WTC11 (cell line): ENCODE results near the gene TMEM151B. TPM values are rescaled to one million over a fixed set of nuclear protein-coding genes. Genes with fewer than 3 reads are reported as not detected.

Experiments used
- ATAC-seq: fragments of 200-7000 bp; cut with Tn5 transposase; 2 replicates; pipeline ENCODE4 v1.10.0; 2021; ENCODE audit warnings: mild to moderate bottlenecking, moderate library complexity
- CTCF ChIA-PET: fragments of 300-600 bp; sonication (Branson Sonifier 250); formaldehyde crosslinking; loops from one replicate; lab custom pipeline; 2021; ENCODE audit warnings: antibody characterized with exemption; lab: Charles Lee
- POLR2A ChIA-PET: fragments of 350-600 bp; sonication (Branson Sonifier 250); formaldehyde crosslinking; loops from one replicate; lab custom pipeline; 2021; ENCODE audit warnings: antibody characterized with exemption; lab: Charles Lee
- DNase-seq: peaks from one replicate; pipeline ENCODE4 v3.0.0; 2021; ENCODE audit warnings: low spot score
- H3K27ac Mint-ChIP-seq: 2 replicates; pipeline ENCODE4 v1.8.0; 2021; ENCODE audit warnings: mixed read lengths
- H3K27me3 Mint-ChIP-seq: 2 replicates; pipeline ENCODE4 v1.8.0; 2021; ENCODE audit warnings: low read depth, mild to moderate bottlenecking, moderate library complexity, mixed read lengths
- H3K36me3 Mint-ChIP-seq: 2 replicates; pipeline ENCODE4 v1.8.0; 2021; ENCODE audit warnings: mixed read lengths
- H3K4me1 Mint-ChIP-seq: 2 replicates; pipeline ENCODE4 v1.8.0; 2022; ENCODE audit warnings: mixed read lengths
- H3K4me3 Mint-ChIP-seq: 2 replicates; pipeline ENCODE4 v1.8.0; 2021; ENCODE audit warnings: mild to moderate bottlenecking, moderate library complexity, mixed read lengths
- H3K9me3 Mint-ChIP-seq: 2 replicates; pipeline ENCODE4 v1.8.0; 2021; ENCODE audit warnings: mixed read lengths
- ARID4B ChIP-seq: sonication (generic); formaldehyde crosslinking; IDR thresholded peaks from 2 replicates; pipeline ENCODE4 v1.8.0; 2023; ENCODE audit warnings: missing genetic modification reagents, mild to moderate bottlenecking, borderline replicate concordance
- EMX1 ChIP-seq: fragments of 250-450 bp; sonication (Bioruptor Pico); IDR thresholded peaks from 2 replicates; pipeline ENCODE4 v1.8.0; 2021; ENCODE audit warnings: mild to moderate bottlenecking
- ERG ChIP-seq: fragments of 250-450 bp; sonication (Bioruptor Pico); IDR thresholded peaks from 2 replicates; pipeline ENCODE4 v1.8.0; 2021; ENCODE audit warnings: mild to moderate bottlenecking
- ETV6 ChIP-seq: sonication (generic); formaldehyde crosslinking; IDR thresholded peaks from 2 replicates; pipeline ENCODE4 v1.8.1; 2022; ENCODE audit warnings: mild to moderate bottlenecking, missing genetic modification reagents
- GABPB1 ChIP-seq: sonication (generic); formaldehyde crosslinking; IDR thresholded peaks from 2 replicates; pipeline ENCODE4 v1.8.1; 2023; ENCODE audit warnings: mild to moderate bottlenecking, missing genetic modification reagents
- HMGA2 ChIP-seq: fragments of 250-450 bp; sonication (Bioruptor Pico); IDR thresholded peaks from 2 replicates; pipeline ENCODE4 v1.4.0; 2021; ENCODE audit warnings: mild to moderate bottlenecking, moderate library complexity
- HMGXB4 ChIP-seq: sonication (generic); formaldehyde crosslinking; IDR thresholded peaks from 2 replicates; pipeline ENCODE4 v1.8.1; 2023; ENCODE audit warnings: mild to moderate bottlenecking, moderate library complexity, missing genetic modification reagents
- IRF1 ChIP-seq: sonication (generic); formaldehyde crosslinking; IDR thresholded peaks from 2 replicates; pipeline ENCODE4 v1.8.0; 2023; ENCODE audit warnings: missing genetic modification reagents
- IRF2 ChIP-seq: sonication (generic); formaldehyde crosslinking; IDR thresholded peaks from 2 replicates; pipeline ENCODE4 v1.8.0; 2022; ENCODE audit warnings: low read depth, missing genetic modification reagents, borderline replicate concordance
- MYBL2 ChIP-seq: sonication (generic); formaldehyde crosslinking; IDR thresholded peaks from 2 replicates; pipeline ENCODE4 v1.8.1; 2023; ENCODE audit warnings: mild to moderate bottlenecking, moderate library complexity, missing genetic modification reagents
- USF2 ChIP-seq: sonication (generic); formaldehyde crosslinking; IDR thresholded peaks from 2 replicates; pipeline ENCODE4 v1.8.1; 2023; ENCODE audit warnings: mild to moderate bottlenecking, missing genetic modification reagents, moderate library complexity
- ZNF121 ChIP-seq: sonication (generic); formaldehyde crosslinking; IDR thresholded peaks from 2 replicates; pipeline ENCODE4 v1.8.0; 2023; ENCODE audit warnings: missing genetic modification reagents
- ZNF317 ChIP-seq: sonication (generic); formaldehyde crosslinking; IDR thresholded peaks from 2 replicates; pipeline ENCODE4 v1.8.1; 2023; ENCODE audit warnings: low read depth, mild to moderate bottlenecking, moderate library complexity, missing genetic modification reagents, borderline replicate concordance
- ZNF396 ChIP-seq: fragments of 250-450 bp; sonication (Bioruptor Pico); IDR thresholded peaks from 2 replicates; pipeline ENCODE4 v1.8.0; 2021; ENCODE audit warnings: mild to moderate bottlenecking, moderate library complexity, borderline replicate concordance
- total RNA-seq: library from RNA; stranded (reverse); gene quantifications from 3 replicates; pipeline ENCODE4 v1.2.3, GENCODE V29; 2021
- TF ChIP-seq, protein P1 (sequence below): sonication (generic); formaldehyde crosslinking; IDR thresholded peaks from 2 replicates; pipeline ENCODE4 v1.8.1; 2023; ENCODE audit warnings: mild to moderate bottlenecking, missing genetic modification reagents, moderate library complexity
- TF ChIP-seq, protein P2 (sequence below): fragments of 250-450 bp; sonication (Bioruptor Pico); IDR thresholded peaks from 2 replicates; pipeline ENCODE4 v2.1.2; 2022; ENCODE audit warnings: mild to moderate bottlenecking, moderate library complexity
- TF ChIP-seq, protein P3 (sequence below): sonication (generic); formaldehyde crosslinking; IDR thresholded peaks from 2 replicates; pipeline ENCODE4 v1.8.1; 2022; ENCODE audit warnings: low read depth, mild to moderate bottlenecking, moderate library complexity, missing genetic modification reagents, borderline replicate concordance

TMEM151B gene
- total RNA-seq, 1 experiment from 2014 or later: 5.5 TPM

DNA sequence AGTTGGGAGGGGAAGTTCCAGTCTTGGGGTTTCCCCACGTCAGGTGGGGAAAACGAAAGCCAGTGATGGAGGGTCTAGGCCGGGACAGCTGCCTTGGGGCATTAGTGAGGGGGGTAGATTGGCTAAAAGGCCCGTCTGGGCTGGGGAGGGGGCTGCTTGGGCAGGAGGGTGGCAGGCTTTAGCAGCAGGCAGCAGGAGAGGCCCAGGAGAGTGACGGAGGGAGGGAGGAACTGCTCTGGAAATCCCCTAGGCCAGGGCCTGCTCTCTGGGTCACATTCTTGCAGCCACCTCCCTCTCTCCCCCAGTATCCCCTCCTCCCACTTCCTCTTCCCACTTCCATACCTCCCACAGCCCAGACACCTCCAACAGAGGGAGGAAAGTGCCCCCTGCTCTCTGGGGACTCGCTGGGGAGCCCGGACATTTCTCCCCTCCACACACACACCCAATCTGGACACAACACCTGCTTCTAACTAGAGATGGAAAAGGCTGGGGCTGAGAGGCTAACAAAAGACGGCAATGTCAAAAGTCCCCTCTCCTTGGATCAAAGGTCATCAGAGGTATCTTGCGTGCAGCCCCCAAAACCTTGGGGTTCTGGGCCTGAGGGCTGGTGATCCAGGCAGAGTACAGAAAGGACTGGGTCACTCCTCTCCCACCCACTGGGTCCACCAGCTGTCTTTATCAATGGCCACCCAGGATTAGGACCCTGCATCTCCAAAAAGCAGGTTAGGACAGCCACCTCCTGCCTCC, 6.7 kb upstream of the TMEM151B start:
- peak; percentile 71 for TF ChIP-seq ETV6
- TF ChIP-seq, protein P1, sequence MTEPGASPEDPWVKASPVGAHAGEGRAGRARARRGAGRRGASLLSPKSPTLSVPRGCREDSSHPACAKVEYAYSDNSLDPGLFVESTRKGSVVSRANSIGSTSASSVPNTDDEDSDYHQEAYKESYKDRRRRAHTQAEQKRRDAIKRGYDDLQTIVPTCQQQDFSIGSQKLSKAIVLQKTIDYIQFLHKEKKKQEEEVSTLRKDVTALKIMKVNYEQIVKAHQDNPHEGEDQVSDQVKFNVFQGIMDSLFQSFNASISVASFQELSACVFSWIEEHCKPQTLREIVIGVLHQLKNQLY (CRISPR knock-in tag): no peak
- Mint-ChIP-seq H3K4me3 (peak overlapping the region; percentile 95), H3K9me3 (no peaks in the 10 kb centered on the region), H3K27me3 (peaks cover 12% of the 10 kb centered on the region), H3K4me1 (peaks cover 33% of the 10 kb centered on the region), H3K27ac (no peak overlapping the region), H3K36me3 (peaks cover 4% of the 10 kb centered on the region; the same call in 1 of the 2 replicates)
- ChIA-PET CTCF (interaction anchor here (1.0 to 1.5 kb wide), 2 partner anchors 49 to 167 kb away, joined by 4 read pairs; partner anchors contain the start of gene AARS2), POLR2A (interaction anchor here (1.2 kb wide), 1 partner anchor 17 kb away, joined by 3 read pairs; the partner anchor contains the start of gene HSP90AB1)
- ATAC-seq (peak; percentile 7), DNase-seq (no peak)

DNA sequence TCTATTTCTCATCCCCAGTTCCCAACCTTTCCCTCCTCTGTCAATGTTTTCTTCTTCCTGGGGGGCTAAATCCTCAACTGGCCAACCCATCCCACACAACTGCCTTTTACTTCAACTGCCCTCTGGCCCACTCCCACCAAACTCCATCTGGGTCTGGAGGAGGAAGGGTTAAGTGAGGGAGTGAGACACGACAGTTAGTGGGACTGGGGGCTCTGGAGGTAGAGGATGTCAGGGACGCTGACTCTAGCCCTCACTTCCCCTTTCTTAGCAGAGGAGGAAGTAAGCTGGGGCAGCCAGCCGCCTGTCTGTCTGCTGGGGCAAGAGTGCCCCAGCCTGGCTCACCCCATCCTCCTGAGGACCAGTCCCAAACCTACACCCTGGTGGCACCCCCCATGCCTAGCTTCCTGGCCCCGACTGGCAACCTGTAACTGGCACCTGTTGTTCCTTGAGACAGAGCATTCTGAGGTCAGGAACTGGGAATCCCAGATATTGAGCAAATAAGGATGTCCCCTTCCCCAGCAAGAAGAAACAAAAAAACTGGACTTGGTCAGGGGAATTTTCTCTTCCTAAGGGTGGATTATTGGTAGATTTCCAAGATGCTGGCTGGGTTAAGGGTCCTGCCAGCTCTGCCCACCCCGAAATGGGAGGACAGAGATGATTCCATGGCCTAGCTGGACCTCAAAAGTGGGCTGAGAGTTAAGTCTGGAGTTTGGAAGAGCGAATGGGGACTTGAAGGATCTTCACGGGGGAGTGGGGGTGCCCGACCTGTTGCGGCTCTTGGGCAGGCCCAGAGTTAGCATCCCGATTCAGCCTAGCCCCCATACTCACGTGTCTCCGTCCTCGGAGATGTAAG, 5.9 kb upstream of the TMEM151B start:
- DNase-seq (no peak), ATAC-seq (peak; percentile 1; the same call in 1 of the 2 replicates)
- CTCF ChIA-PET: interaction anchor here (0.6 to 1.5 kb wide), 7 partner anchors 7 to 205 kb away, joined by 3 to 4 read pairs (median 4); partner anchors contain the start of gene AARS2
- no peak overlapping the region for H3K27ac Mint-ChIP-seq
- H3K4me3 Mint-ChIP-seq: peak overlapping the region; percentile 95
- H3K4me1 Mint-ChIP-seq: peaks cover 40% of the 10 kb centered on the region
- POLR2A ChIA-PET: no interaction called here
- peaks cover 20% of the 10 kb centered on the region for H3K27me3 Mint-ChIP-seq
- no peaks in the 10 kb centered on the region for H3K9me3 Mint-ChIP-seq
- no peaks in the 10 kb centered on the region for H3K36me3 Mint-ChIP-seq
- no peak for TF ChIP-seq ZNF121 (CRISPR knock-in tag)
- TF ChIP-seq MYBL2: no peak
- TF ChIP-seq ARID4B (CRISPR knock-in tag): no peak
- no peak for TF ChIP-seq ERG
- no peak for TF ChIP-seq GABPB1 (CRISPR knock-in tag)
- TF ChIP-seq IRF1: no peak
- no peak for TF ChIP-seq USF2 (CRISPR knock-in tag)
- TF ChIP-seq EMX1: no peak
- TF ChIP-seq, protein P1 (CRISPR knock-in tag): no peak
- no peak for TF ChIP-seq ZNF317 (CRISPR knock-in tag)
- TF ChIP-seq IRF2 (CRISPR knock-in tag): no peak
- TF ChIP-seq ZNF396 (CRISPR knock-in tag): no peak
- no peak for TF ChIP-seq HMGXB4 (CRISPR knock-in tag)
- no peak for TF ChIP-seq HMGA2 (CRISPR knock-in tag)
- TF ChIP-seq, protein P2, sequence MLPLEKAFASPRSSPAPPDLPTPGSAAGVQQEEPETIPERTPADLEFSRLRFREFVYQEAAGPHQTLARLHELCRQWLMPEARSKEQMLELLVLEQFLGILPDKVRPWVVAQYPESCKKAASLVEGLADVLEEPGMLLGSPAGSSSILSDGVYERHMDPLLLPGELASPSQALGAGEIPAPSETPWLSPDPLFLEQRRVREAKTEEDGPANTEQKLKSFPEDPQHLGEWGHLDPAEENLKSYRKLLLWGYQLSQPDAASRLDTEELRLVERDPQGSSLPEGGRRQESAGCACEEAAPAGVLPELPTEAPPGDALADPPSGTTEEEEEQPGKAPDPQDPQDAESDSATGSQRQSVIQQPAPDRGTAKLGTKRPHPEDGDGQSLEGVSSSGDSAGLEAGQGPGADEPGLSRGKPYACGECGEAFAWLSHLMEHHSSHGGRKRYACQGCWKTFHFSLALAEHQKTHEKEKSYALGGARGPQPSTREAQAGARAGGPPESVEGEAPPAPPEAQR (CRISPR knock-in tag): no peak
- TF ChIP-seq, protein P3, sequence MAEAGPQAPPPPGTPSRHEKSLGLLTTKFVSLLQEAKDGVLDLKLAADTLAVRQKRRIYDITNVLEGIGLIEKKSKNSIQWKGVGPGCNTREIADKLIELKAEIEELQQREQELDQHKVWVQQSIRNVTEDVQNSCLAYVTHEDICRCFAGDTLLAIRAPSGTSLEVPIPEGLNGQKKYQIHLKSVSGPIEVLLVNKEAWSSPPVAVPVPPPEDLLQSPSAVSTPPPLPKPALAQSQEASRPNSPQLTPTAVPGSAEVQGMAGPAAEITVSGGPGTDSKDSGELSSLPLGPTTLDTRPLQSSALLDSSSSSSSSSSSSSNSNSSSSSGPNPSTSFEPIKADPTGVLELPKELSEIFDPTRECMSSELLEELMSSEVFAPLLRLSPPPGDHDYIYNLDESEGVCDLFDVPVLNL (CRISPR knock-in tag): no peak
